H9 (cell line): Measurements from ENCODE around the gene PRUNE2. TPM values are rescaled to one million over a fixed set of nuclear protein-coding genes. Genes with fewer than 3 reads are reported as not detected.

ENCODE experiments used
- DNase-seq: peaks from one replicate; pipeline ENCODE4 v3.0.0-alpha.2; 2017
- H2AFZ ChIP-seq: one replicate; pipeline ENCODE4 v1.6.1; 2013; ENCODE audit warnings: mild to moderate bottlenecking, low read length, control low read depth, moderate library complexity
- H2AK5ac ChIP-seq: 2 replicates; pipeline ENCODE4 v1.6.1; 2013; ENCODE audit warnings: low read length, control low read depth, mixed read lengths; ENCODE audit not compliant: insufficient read length
- H2BK120ac ChIP-seq: one replicate; pipeline ENCODE4 v1.6.1; 2013; ENCODE audit warnings: low read depth, mild to moderate bottlenecking, low read length, control low read depth, inconsistent platforms; ENCODE audit not compliant: poor library complexity, severe bottlenecking
- H2BK12ac ChIP-seq: 2 replicates; pipeline ENCODE4 v1.6.1; 2013; ENCODE audit warnings: low read length, control low read depth, mixed read lengths, low read depth; ENCODE audit not compliant: insufficient read length
- H2BK15ac ChIP-seq: 2 replicates; pipeline ENCODE4 v1.6.1; 2013; ENCODE audit warnings: low read depth, low read length, control low read depth
- H2BK20ac ChIP-seq: one replicate; pipeline ENCODE4 v1.6.1; 2013; ENCODE audit warnings: low read depth, mild to moderate bottlenecking, low read length, control low read depth, inconsistent platforms; ENCODE audit not compliant: poor library complexity, severe bottlenecking
- H2BK5ac ChIP-seq: 2 replicates; pipeline ENCODE4 v1.6.1; 2013; ENCODE audit warnings: low read length, control low read depth, mixed read lengths; ENCODE audit not compliant: insufficient read length
- H3K14ac ChIP-seq: 2 replicates; pipeline ENCODE4 v1.6.1; 2013; ENCODE audit warnings: low read length, control low read depth; ENCODE audit not compliant: insufficient read depth
- H3K18ac ChIP-seq: 2 replicates; pipeline ENCODE4 v1.6.1; 2013; ENCODE audit warnings: low read depth, mild to moderate bottlenecking, mixed read lengths, low read length, control low read depth; ENCODE audit not compliant: insufficient read length
- H3K23ac ChIP-seq: 2 replicates; pipeline ENCODE4 v1.6.1; 2013; ENCODE audit warnings: low read length, control low read depth, mixed read lengths, low read depth; ENCODE audit not compliant: insufficient read length
- H3K23me2 ChIP-seq: 2 replicates; pipeline ENCODE4 v1.6.1; 2013; ENCODE audit warnings: low read depth, mild to moderate bottlenecking, mixed read lengths, low read length, control low read depth; ENCODE audit not compliant: insufficient read length, poor library complexity, severe bottlenecking
- H3K27ac ChIP-seq: 2 replicates; pipeline ENCODE4 v1.5.1; 2013; ENCODE audit warnings: low read length, control low read depth, mixed read lengths, low read depth; ENCODE audit not compliant: insufficient read length
- H3K27me3 ChIP-seq: 2 replicates; pipeline ENCODE4 v1.6.1; 2013; ENCODE audit warnings: low read length, control low read depth, inconsistent platforms; ENCODE audit not compliant: insufficient read depth
- H3K4ac ChIP-seq: 2 replicates; pipeline ENCODE4 v1.6.1; 2013; ENCODE audit warnings: low read depth, mild to moderate bottlenecking, control low read depth, inconsistent platforms, low read length, moderate library complexity
- H3K4me1 ChIP-seq: 2 replicates; pipeline ENCODE4 v1.6.1; 2013; ENCODE audit warnings: low read length, control low read depth, inconsistent platforms; ENCODE audit not compliant: insufficient read depth
- H3K4me2 ChIP-seq: 2 replicates; pipeline ENCODE4 v1.6.1; 2013; ENCODE audit warnings: low read length, control low read depth, mixed read lengths; ENCODE audit not compliant: insufficient read length, insufficient read depth
- H3K56ac ChIP-seq: 2 replicates; pipeline ENCODE4 v1.6.1; 2013; ENCODE audit warnings: low read depth, mild to moderate bottlenecking, mixed read lengths, low read length, control low read depth; ENCODE audit not compliant: insufficient read length
- H3K79me1 ChIP-seq: 2 replicates; pipeline ENCODE4 v1.6.1; 2013; ENCODE audit warnings: low read depth, mild to moderate bottlenecking, moderate library complexity, low read length, control low read depth, inconsistent platforms; ENCODE audit not compliant: insufficient read depth, poor library complexity, severe bottlenecking
- H3K79me2 ChIP-seq: 2 replicates; pipeline ENCODE4 v1.6.1; 2013; ENCODE audit warnings: low read length, control low read depth, inconsistent platforms; ENCODE audit not compliant: insufficient read depth
- H3K9ac ChIP-seq: 2 replicates; pipeline ENCODE4 v1.6.1; 2013; ENCODE audit warnings: low read length, control low read depth, mixed read lengths; ENCODE audit not compliant: insufficient read length; ENCODE audit errors: extremely low read depth
- H3K9me3 ChIP-seq: one replicate; pipeline ENCODE4 v1.6.1; 2013; ENCODE audit warnings: low read depth, low read length, inconsistent platforms; ENCODE audit not compliant: control insufficient read depth
- H3T11ph ChIP-seq: one replicate; pipeline ENCODE4 v1.6.1; 2013; ENCODE audit warnings: mild to moderate bottlenecking, low read length, control low read depth, inconsistent platforms
- H4K20me1 ChIP-seq: one replicate; pipeline ENCODE4 v1.6.1; 2013; ENCODE audit not compliant: control insufficient read depth, insufficient read length, insufficient read depth
- H4K5ac ChIP-seq: 2 replicates; pipeline ENCODE4 v1.6.1; 2013; ENCODE audit warnings: low read depth, mild to moderate bottlenecking, mixed read lengths, low read length, control low read depth; ENCODE audit not compliant: insufficient read length
- H4K8ac ChIP-seq: replicated peaks from 2 replicates; pipeline ENCODE4 v1.6.1; 2013; ENCODE audit warnings: low read length, control low read depth, mixed read lengths, low read depth; ENCODE audit not compliant: insufficient read length
- H4K91ac ChIP-seq: 2 replicates; pipeline ENCODE4 v1.6.1; 2013; ENCODE audit warnings: low read depth, mild to moderate bottlenecking, moderate library complexity, mixed read lengths, low read length, control low read depth; ENCODE audit not compliant: insufficient read length
- H3K27ac Mint-ChIP-seq, 3 experiments: 2 replicates in 2 of 3; 3 replicates in 1 of 3; pipeline ENCODE4 v1.8.0; 2020 to 2021; ENCODE audit warnings: mixed read lengths in 3 of 3, mild to moderate bottlenecking in 1 of 3, moderate library complexity in 1 of 3
- H3K27me3 Mint-ChIP-seq: 2 replicates; pipeline ENCODE4 v1.8.0; 2021; ENCODE audit warnings: low read depth, mild to moderate bottlenecking, moderate library complexity, mixed read lengths
- H3K36me3 Mint-ChIP-seq, 3 experiments: 2 replicates in 2 of 3; 3 replicates in 1 of 3; pipeline ENCODE4 v1.8.0; 2020 to 2021; ENCODE audit warnings: low read depth in 3 of 3, mixed read lengths in 3 of 3; ENCODE audit not compliant: insufficient read depth in 1 of 3
- H3K4me1 Mint-ChIP-seq, 2 experiments: 2 replicates each; pipeline ENCODE4 v1.8.0; 2020; ENCODE audit warnings: mixed read lengths in 2 of 2
- H3K4me3 Mint-ChIP-seq, 2 experiments: 2 replicates in 1 of 2; 3 replicates in 1 of 2; pipeline ENCODE4 v1.8.0; 2020 to 2021; ENCODE audit warnings: mild to moderate bottlenecking in 2 of 2, mixed read lengths in 2 of 2, moderate library complexity in 1 of 2
- H3K9me3 Mint-ChIP-seq, 2 experiments: 2 replicates in 1 of 2; 3 replicates in 1 of 2; pipeline ENCODE4 v1.8.0; 2020; ENCODE audit warnings: mild to moderate bottlenecking in 2 of 2, mixed read lengths in 2 of 2, moderate library complexity in 1 of 2
- WGBS: extraction: QIAGEN DNeasy Blood & Tissue Kit; methylation state at CpG from one replicate; pipeline ENCODE4 v1.1.7; 2013; ENCODE audit warnings: missing lambda C conversion rate, low lambda C conversion rate, mixed read lengths; ENCODE audit not compliant: insufficient read length; ENCODE audit errors: extremely low coverage; 5-methylcytosine and 5-hydroxymethylcytosine counted together
- total RNA-seq: library from RNA; stranded (reverse); gene quantifications from 2 replicates; pipeline ENCODE4 v1.2.1, GENCODE V29; 2021
- TF ChIP-seq, protein P1 (sequence below): fragments of 200-600 bp; sonication (generic); conservative IDR thresholded peaks from 3 replicates; pipeline ENCODE4 v1.8.0; 2021; ENCODE audit warnings: antibody characterized with exemption, mild to moderate bottlenecking

The PRUNE2 gene
- total RNA-seq, 1 experiment from 2014 or later = 12.1 TPM

DNA sequence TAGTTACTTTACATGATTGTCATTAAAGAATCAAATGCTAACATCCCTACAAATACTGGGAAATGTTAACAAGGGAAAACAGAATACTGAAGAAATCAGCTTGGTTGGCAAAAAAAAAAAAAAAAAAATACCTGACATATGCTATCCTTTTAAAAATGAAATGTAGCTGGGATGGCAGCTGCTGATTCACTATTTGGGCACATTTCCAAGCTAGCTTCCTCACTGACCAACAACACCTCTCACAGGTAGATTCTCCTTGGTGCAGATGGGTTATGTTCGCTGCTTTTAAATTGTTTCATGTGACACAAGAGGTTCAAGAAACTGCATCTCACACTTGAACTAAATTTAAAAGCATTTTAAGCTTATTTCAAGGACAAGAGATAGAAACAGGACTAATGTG, 6.1 kb upstream of the PRUNE2 start:
- Histone ChIP-seq H3K4ac (no peak overlapping the region), H3K18ac (no peak overlapping the region), H3K9me3 (no peaks in the 10 kb centered on the region), H2AFZ (no peak overlapping the region), H3K56ac (no peak overlapping the region), H2BK120ac (no peak overlapping the region), H3K27ac (no peak overlapping the region), H3K27me3 (peaks cover 3% of the 10 kb centered on the region; the same call in 1 of the 2 replicates), H4K91ac (no peak overlapping the region), H2BK15ac (no peak overlapping the region), H3K79me2 (no peaks in the 10 kb centered on the region), H3K9ac (no peak overlapping the region), H2BK5ac (no peak overlapping the region), H3K14ac (no peak overlapping the region), H2AK5ac (no peak overlapping the region), H3K4me1 (peaks cover 4% of the 10 kb centered on the region; the same call in 1 of the 2 replicates), H3K23me2 (no peaks in the 10 kb centered on the region), H2BK20ac (no peak overlapping the region), H3T11ph (no peak overlapping the region), H3K4me2 (no peak overlapping the region), H4K20me1 (no peaks in the 10 kb centered on the region), H4K8ac (no peak overlapping the region), H3K79me1 (no peaks in the 10 kb centered on the region), H3K23ac (no peak overlapping the region), H2BK12ac (no peak overlapping the region), H4K5ac (no peak overlapping the region)
- TF ChIP-seq, protein P1, sequence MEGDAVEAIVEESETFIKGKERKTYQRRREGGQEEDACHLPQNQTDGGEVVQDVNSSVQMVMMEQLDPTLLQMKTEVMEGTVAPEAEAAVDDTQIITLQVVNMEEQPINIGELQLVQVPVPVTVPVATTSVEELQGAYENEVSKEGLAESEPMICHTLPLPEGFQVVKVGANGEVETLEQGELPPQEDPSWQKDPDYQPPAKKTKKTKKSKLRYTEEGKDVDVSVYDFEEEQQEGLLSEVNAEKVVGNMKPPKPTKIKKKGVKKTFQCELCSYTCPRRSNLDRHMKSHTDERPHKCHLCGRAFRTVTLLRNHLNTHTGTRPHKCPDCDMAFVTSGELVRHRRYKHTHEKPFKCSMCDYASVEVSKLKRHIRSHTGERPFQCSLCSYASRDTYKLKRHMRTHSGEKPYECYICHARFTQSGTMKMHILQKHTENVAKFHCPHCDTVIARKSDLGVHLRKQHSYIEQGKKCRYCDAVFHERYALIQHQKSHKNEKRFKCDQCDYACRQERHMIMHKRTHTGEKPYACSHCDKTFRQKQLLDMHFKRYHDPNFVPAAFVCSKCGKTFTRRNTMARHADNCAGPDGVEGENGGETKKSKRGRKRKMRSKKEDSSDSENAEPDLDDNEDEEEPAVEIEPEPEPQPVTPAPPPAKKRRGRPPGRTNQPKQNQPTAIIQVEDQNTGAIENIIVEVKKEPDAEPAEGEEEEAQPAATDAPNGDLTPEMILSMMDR = no peak
- DNase-seq = no peak
- Mint-ChIP-seq H3K4me1 (peaks cover 6 to 12% of the 10 kb centered on the region in 2 experiments), H3K4me3 (no peak overlapping the region), H3K36me3 (no peaks in the 10 kb centered on the region), H3K27me3 (peaks cover 27% of the 10 kb centered on the region), H3K9me3 (no peaks in the 10 kb centered on the region), H3K27ac (no peak overlapping the region)
- no CpG with 5 or more reads among the region's 1 CpG for WGBS
